GM10266 (cell line): ENCODE measurements around the gene CREB3L1.
A peak's percentile ranks its signal among the peaks of the same experiment; 100 is the strongest.

Experiments used
- DNase-seq: peaks from one replicate; pipeline ENCODE4 v3.0.0; 2012; ENCODE audit errors: extremely low spot score
- TF ChIP-seq, protein P1 (sequence below): IDR thresholded peaks from 2 replicates; pipeline ENCODE4 v1.5.1; 2012; ENCODE audit warnings: mild to moderate bottlenecking, low read depth; ENCODE audit not compliant: control insufficient read depth, insufficient read depth; ENCODE audit errors: missing control alignments

Gene CREB3L1

DNA sequence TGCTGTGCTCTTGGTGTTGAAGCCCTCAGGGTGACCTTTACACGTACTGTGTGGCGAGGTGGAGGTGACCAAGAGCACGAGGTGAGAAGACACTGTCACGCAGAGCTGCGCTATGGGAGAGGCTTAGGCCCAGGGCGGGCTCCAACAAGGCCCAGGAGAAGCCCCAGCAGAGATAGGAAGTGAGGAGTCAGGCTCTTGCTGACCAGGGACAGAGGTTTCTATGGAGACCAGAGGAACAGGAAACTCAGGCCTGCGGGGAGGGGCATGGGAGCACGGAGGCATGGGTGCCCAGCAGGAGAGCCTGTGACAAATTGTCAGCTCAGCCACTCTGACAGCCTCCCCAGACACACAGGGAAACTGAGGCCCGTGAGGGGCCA lies 85.6 kb downstream of the CREB3L1 start:
- no peak for DNase-seq
- TF ChIP-seq, protein P1, sequence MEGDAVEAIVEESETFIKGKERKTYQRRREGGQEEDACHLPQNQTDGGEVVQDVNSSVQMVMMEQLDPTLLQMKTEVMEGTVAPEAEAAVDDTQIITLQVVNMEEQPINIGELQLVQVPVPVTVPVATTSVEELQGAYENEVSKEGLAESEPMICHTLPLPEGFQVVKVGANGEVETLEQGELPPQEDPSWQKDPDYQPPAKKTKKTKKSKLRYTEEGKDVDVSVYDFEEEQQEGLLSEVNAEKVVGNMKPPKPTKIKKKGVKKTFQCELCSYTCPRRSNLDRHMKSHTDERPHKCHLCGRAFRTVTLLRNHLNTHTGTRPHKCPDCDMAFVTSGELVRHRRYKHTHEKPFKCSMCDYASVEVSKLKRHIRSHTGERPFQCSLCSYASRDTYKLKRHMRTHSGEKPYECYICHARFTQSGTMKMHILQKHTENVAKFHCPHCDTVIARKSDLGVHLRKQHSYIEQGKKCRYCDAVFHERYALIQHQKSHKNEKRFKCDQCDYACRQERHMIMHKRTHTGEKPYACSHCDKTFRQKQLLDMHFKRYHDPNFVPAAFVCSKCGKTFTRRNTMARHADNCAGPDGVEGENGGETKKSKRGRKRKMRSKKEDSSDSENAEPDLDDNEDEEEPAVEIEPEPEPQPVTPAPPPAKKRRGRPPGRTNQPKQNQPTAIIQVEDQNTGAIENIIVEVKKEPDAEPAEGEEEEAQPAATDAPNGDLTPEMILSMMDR: no peak

GRCh38 chr11:46363455-46364005 lies 86.1 kb downstream of the CREB3L1 start:
- DNase-seq: no peak
- TF ChIP-seq, protein P1: no peak

DNA sequence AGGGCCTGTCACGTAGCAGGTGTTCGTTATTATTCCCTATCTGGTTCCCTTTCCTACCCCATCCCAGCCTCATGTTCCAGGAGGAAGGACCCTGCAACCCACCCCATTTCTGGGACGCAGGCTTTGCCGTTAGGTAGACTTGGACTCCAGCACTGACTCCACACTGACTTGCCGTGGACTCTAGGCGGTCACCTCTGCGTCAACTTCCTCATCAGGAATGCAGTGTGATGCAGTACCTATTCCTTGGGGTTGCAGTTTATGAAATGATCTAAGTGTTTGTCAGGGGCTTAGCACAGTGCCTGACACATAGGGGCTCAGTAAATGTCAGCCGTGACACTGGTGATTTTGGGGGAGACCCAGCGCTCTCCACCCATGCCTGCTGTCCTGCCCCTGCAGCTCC lies 86.6 kb downstream of the CREB3L1 start:
- TF ChIP-seq, protein P1: no peak
- no peak for DNase-seq

DNA sequence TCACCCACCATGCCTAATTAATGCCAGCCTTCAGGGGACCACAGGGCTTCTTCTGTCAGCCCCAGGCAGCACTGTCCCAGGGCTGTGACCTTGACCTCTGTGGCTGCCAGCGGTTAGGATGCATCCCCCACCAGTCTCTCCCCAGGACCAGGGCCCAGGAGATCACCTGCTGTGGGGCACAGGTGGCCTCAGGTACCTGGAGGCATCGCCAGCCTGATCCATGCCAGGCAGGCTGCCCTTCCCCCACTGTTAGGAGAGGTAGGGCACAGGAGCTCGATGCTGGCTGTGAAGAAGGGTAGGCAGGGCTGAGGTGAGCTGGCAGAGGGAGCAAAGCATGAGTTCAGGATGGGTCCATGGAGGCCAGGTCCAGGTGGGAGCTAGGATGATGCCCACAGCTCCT lies 87.3 kb downstream of the CREB3L1 start:
- no peak for DNase-seq

GRCh38 chr11:46366260-46366659 lies 88.8 kb downstream of the CREB3L1 start:
- TF ChIP-seq, protein P1: no peak
- DNase-seq: no peak

More for the DNA sequence above, 87.3 kb downstream of the CREB3L1 start:
- TF ChIP-seq, protein P1: no peak

- TF ChIP-seq, protein P1: no peak
- DNase-seq: no peak
Observed at GRCh38 chr11:46366661-46367161, 89.2 kb downstream of the CREB3L1 start.

DNA sequence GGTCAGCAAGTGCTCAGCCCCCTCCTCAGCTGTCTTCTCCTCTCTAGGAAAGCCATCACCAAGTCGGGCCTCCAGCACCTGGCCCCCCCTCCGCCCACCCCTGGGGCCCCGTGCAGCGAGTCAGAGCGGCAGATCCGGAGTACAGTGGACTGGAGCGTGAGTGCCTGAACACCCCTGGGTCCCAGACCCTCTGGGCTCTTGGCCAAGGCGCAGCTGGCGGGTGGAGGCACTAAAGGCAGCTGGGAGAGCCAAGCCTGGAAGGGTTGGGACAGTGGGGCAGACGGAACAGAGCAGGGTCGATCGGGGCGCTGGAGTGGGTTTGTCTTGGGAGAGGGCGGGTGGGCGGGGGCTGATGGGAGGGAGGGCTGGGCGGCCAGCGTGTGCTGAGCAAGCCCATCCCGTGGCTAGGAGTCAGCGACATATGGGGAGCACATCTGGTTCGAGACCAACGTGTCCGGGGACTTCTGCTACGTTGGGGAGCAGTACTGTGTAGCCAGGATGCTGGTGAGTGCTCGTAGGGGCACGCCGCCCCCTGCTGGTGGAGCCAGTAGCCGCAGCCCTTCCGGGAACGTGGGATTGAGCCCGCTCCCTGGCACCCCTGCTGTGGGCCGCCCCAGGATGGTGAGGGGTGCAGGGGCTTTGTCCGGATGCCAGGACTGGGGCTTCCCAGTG lies 89.9 kb downstream of the CREB3L1 start:
- DNase-seq: peak; percentile 81
- TF ChIP-seq, protein P1: peak; percentile 92
